Measurements from ENCODE around the gene TMEM25.

TMEM25 gene

GRCh38 chr11:118535261-118535660 lies 4.3 kb downstream of the TMEM25 start:
- TF ChIP-seq FOXP2 (optimal IDR thresholded peaks at IDR 0.05; ENCODE audit: borderline replicate concordance, extremely low read depth, extremely low read length, insufficient read depth) (no peak), REST (IDR thresholded peaks at IDR 0.05; ENCODE audit: insufficient read depth in 1 of 2, low read depth in 2 of 2, low read length in 2 of 2) (no peak), SIN3A (IDR thresholded peaks at IDR 0.05; ENCODE audit: borderline replicate concordance, insufficient read depth, low read length) (no peak)

GRCh38 chr11:118536726-118537125 lies 5.7 kb downstream of the TMEM25 start:
- TF ChIP-seq REST (IDR thresholded peaks at IDR 0.05; ENCODE audit: insufficient read depth in 1 of 2, low read depth in 2 of 2, low read length in 2 of 2): no peak
- no peak for TF ChIP-seq SIN3A (IDR thresholded peaks at IDR 0.05; ENCODE audit: borderline replicate concordance, insufficient read depth, low read length)
- no peak for TF ChIP-seq TAF1 (IDR thresholded peaks at IDR 0.05; ENCODE audit: borderline replicate concordance, insufficient read depth, low read length)
- no peak for TF ChIP-seq FOXP2 (optimal IDR thresholded peaks at IDR 0.05; ENCODE audit: borderline replicate concordance, extremely low read depth, extremely low read length, insufficient read depth)
- TF ChIP-seq POLR2AphosphoS5 (IDR thresholded peaks at IDR 0.05; ENCODE audit: low read depth, low read length): no peak

GRCh38 chr11:118537409-118537980 lies 6.5 kb downstream of the TMEM25 start:
- TF ChIP-seq POLR2AphosphoS5 (IDR thresholded peaks at IDR 0.05; ENCODE audit: low read depth, low read length) (no peak), TAF1 (IDR thresholded peaks at IDR 0.05; ENCODE audit: borderline replicate concordance, insufficient read depth, low read length) (no peak), SIN3A (IDR thresholded peaks at IDR 0.05; ENCODE audit: borderline replicate concordance, insufficient read depth, low read length) (no peak), FOXP2 (optimal IDR thresholded peaks at IDR 0.05; ENCODE audit: borderline replicate concordance, extremely low read depth, extremely low read length, insufficient read depth) (no peak), REST (IDR thresholded peaks at IDR 0.05; ENCODE audit: insufficient read depth in 1 of 2, low read depth in 2 of 2, low read length in 2 of 2) (no peak)

- TF ChIP-seq TAF1 (IDR thresholded peaks at IDR 0.05; ENCODE audit: borderline replicate concordance, insufficient read depth, low read length) (no peak), SIN3A (IDR thresholded peaks at IDR 0.05; ENCODE audit: borderline replicate concordance, insufficient read depth, low read length) (no peak)
Observed at GRCh38 chr11:118544010-118544646, 13.1 kb downstream of the TMEM25 start.

GRCh38 chr11:118544647-118545010 lies 13.6 kb downstream of the TMEM25 start:
- no peak for TF ChIP-seq TAF1 (IDR thresholded peaks at IDR 0.05; ENCODE audit: borderline replicate concordance, insufficient read depth, low read length)
- no peak for TF ChIP-seq REST (IDR thresholded peaks at IDR 0.05; ENCODE audit: insufficient read depth in 1 of 2, low read depth in 2 of 2, low read length in 2 of 2)
- TF ChIP-seq POLR2AphosphoS5 (IDR thresholded peaks at IDR 0.05; ENCODE audit: low read depth, low read length): no peak
- no peak for TF ChIP-seq FOXP2 (optimal IDR thresholded peaks at IDR 0.05; ENCODE audit: borderline replicate concordance, extremely low read depth, extremely low read length, insufficient read depth)
